NB4 (cell line): ENCODE data around the gene ERBIN.

Experiments
- CTCF ChIP-seq: IDR thresholded peaks from one replicate; pipeline ENCODE4 v1.5.1; 2012; ENCODE audit warnings: low read depth, low read length
- MAX ChIP-seq: IDR thresholded peaks from 2 replicates; pipeline ENCODE4 v1.6.1; 2011; ENCODE audit warnings: low read depth, low read length
- MYC ChIP-seq: IDR thresholded peaks from 2 replicates; pipeline ENCODE4 v1.6.1; 2011; ENCODE audit warnings: low read depth, low read length
- POLR2A ChIP-seq: IDR thresholded peaks from 2 replicates; pipeline ENCODE4 v1.6.1; 2011; ENCODE audit warnings: mild to moderate bottlenecking; ENCODE audit not compliant: insufficient read length; ENCODE audit errors: extremely low read depth

GRCh38 chr5:65924366-65925043 is 1.9 kb upstream of the ERBIN start:
- no peak for TF ChIP-seq CTCF
- TF ChIP-seq POLR2A, result no peak
- no peak for TF ChIP-seq MAX
- TF ChIP-seq MYC, result no peak
